NCI-H526 (cell line): ENCODE results near the gene ANTXR2.

Experiments
- DNase-seq, 2 experiments: peaks; one replicate each; lab custom pipeline; 2025; lab: John Stamatoyannopoulos, UW

ANTXR2 gene

GRCh38 chr4:80092088-80092487 is 19.1 kb upstream of the ANTXR2 start:
- no peak for DNase-seq

GRCh38 chr4:80091688-80092087 is 18.7 kb upstream of the ANTXR2 start:
- DNase-seq: no peak

DNA sequence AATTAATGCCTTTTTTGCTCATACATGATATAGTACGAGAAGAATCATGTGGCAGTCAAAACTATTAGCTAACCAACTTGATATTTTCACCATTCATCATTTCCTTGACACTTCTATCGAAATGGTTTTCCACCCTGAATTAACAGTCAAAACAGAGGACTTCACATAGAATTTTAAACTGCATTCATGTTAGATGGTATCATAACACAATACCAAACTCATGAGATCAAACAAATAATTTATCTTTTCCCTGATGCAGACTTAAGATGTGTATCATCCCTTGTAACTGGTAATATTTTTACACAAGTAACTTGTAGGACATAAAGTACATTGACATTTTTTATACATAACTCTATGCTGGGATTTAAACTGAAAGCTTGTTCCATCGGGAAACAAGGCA is 18.2 kb upstream of the ANTXR2 start:
- DNase-seq: no peak

GRCh38 chr4:80090090-80090489 is 17.1 kb upstream of the ANTXR2 start:
- no peak for DNase-seq

GRCh38 chr4:80088471-80088870 is 15.4 kb upstream of the ANTXR2 start:
- DNase-seq: no peak

DNA sequence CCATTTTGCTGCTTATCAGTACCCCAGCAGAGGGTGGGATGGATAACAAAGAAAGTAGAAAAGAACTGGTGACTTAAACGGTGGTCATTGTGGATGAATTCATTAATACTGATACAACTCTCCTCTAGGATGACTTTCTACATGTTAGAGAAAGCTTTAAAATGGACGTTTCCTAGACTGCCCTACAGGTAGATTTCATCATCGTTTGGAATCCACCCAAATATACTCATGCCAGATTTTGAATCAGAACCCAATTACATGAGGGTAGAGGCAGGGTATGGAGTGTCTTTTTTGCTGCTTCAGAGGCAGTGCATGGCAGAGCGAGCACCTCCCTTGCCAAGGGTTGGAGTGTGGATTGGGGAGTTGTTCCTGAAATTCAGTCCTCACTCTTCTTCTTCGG is 13.3 kb upstream of the ANTXR2 start:
- no peak for DNase-seq

DNA sequence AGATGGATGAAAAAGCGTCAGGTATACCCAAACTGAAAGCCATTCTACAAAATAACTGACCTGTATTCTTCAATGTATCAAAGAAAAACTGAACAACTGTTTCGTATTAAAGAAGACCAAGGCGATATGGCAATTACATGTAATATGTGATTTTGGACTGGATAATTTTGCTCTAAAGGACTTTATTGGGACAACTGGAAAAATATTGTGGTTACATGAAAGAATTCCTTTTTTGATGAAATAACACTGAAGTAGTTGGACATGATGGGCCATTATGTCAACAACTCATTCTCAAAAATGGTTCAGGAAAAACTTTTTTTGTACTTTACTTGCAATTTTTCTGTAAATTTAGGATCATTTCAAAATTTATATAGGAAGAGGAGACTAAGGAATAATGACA is 12.1 kb upstream of the ANTXR2 start:
- no peak for DNase-seq

- DNase-seq: no peak
Observed at GRCh38 chr4:80082693-80083092, 9.7 kb upstream of the ANTXR2 start.

DNA sequence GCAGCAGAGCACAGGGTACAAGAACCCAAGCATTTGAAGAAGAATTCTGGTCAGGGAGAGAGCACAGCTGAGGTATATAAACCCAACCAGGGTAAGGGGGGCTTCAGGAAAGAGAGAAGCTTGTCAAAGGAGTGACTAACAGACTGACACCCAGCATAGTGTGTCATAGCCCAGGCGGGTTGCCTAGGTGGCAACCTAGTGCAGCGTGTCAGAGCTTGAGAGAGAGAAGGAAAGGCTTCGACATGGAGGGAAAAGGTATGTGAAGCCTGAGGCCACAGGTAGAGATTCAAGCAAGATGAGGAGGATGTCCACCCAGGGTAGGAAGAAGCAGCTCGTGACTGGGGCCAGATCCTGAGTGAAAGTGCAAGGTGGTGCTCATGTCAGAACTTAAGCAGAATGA is 8.5 kb upstream of the ANTXR2 start:
- no peak for DNase-seq

DNA sequence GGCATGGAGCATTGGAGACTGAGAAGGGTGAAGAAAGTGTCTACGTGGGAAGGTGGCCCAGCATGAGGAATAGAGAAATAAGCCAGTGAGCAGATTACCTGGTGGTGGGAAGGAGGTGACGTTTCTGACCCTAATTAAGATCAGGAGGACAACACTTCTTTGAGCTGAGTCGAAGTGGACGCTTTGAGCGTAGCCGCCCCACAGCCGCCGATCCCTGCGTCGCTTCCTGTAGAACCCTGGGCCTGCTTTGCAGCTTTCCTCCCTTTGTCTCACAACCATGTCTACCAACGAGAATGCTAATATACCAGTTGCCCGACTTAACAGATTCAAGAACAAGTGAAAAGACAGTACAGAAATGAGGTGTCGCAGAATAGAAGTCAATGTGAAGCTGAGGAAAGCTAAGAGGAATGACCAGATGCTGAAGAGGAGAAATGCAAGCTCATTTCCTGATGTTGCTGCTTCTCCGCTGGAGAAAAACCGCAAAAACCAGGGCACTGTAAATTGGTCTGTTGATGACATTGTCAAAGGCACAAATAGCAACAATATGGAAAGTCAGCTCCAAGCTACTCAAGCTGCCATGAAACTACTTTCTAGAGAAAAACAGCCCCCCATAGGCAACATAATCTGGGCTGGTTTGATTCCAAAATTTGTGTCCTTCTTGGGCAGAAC is 6.4 kb upstream of the ANTXR2 start:
- DNase-seq: no peak

DNA sequence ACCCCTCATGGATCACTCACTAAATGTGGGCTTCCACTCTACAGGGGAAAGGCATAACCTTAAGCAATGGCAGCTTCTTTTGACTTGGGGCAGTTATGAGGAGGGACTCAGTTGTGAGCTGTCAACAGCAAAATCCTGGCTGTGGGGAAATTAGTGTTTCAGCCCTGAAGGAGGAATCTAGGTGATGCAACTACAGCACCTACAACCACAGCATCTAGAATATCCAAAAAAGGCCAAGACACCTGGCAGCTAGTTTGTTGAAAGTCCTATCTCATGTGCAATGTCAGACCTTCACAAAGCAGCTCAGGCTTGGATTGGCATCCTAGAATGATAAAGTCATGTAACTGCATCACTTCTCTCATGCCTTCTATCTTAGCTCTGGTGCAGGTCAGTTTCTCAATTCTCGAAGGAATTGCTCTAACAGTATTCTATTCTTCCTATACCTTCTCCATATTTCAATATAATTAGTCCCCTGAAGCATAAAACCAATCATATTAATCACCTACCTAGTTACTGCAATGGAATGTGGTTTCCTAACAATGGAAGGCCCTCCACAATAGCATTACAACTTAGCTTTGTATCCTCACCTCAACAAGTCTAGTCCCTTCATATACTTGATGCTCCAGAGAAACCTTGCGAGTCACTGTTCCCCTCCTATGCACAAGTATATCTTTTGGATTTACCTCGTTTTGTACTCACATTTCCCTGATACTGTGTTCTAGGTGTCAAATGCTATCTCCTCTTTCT is 5.5 kb upstream of the ANTXR2 start:
- no peak for DNase-seq

DNA sequence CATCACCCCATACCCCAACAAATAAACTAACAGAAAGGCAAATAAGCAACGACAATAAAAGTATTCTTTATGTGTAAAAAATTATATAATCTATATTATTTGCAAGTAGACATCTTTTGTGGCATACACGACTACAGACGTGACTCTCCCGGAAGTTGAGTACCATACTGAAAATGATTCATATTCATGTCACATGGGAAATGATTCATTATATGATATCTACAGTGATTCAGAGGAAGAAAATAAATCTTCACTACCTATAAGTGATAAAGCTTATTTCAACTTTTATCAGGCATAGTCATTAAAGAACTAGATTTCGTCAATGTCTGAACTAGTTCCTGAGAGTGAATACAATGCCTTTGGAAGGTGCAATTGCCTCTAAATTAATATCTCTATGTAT is 4.6 kb upstream of the ANTXR2 start:
- no peak for DNase-seq

- DNase-seq: no peak
Observed at GRCh38 chr4:80076681-80077080, 3.7 kb upstream of the ANTXR2 start.

GRCh38 chr4:80075995-80076675 is 3.1 kb upstream of the ANTXR2 start:
- DNase-seq: no peak

- DNase-seq: no peak
Observed at GRCh38 chr4:80074651-80075050, 1.6 kb upstream of the ANTXR2 start.

GRCh38 chr4:80074069-80074468 is 1.0 kb upstream of the ANTXR2 start:
- no peak for DNase-seq

DNA sequence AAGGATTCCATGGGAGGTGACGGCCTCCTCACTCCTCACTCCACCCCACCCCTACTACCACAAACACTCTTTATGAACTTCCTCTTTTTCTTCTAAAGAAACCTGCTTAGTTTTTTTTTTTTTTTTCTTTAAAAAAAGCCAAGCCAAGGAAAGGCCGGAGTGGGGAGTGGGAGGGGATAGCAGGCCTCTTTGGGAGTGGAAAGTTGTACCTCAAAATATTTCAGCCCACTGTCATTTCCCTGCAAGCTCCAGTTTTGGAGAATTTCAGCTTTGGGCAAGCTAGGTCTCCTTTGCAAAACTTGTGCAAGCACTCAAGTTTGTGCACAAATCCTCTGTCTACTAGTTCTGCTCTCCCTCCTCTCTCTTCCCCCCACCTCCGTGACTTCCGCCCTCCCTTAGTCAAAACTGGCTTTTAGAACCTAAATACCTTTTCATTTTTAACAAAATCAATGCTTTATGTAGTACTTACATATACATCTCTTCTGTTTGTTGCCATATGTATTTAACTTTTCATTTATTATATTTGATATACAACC is 512 bp upstream of the ANTXR2 start:
- DNase-seq: no peak

- DNase-seq: peak in 1 of 2 experiments; percentile 48
Observed at GRCh38 chr4:80072228-80072743, 743 bp downstream of the ANTXR2 start.

- peak in 1 of 2 experiments; percentile 37 for DNase-seq
Observed at GRCh38 chr4:80071604-80072227, 1.3 kb downstream of the ANTXR2 start.

DNA sequence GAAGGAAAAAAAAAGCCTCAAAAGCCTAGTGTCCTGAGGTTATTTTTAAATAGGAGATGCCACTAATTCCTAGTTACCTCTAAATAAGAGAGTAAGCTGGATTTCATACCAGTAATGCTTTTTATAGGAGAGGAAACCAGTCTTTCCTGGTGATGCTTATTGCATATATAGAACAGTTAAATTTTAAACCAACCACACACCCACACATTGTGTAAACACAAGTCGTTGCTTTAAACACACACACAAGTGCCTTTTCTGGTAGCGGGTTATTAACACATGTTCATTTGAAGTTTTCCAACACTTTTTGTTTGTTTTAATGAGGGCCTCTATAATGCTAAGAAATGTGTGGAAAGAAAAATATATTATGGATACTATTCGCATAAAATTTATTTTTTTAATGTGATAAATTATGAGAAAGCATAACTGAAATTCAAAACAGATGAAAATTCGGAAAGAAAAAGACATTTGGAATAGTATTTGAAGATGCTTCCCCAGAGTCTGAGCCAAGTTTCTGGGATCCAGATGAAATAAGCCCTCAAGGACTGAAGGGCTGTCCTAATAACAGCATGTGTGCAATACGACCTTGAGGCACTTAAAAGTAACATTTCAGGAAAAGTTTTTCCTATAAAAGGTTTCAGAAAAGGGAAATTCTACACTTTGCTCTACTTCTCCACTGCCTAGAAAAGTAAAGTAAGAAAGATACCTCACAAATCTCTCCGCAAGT is 2.0 kb downstream of the ANTXR2 start:
- no peak for DNase-seq
